IPS DF 6.9 (cell line): Measurements from ENCODE around the gene SPOP.
A peak's percentile ranks its signal among the peaks of the same experiment; 100 is the strongest.

Experiments
- DNase-seq: peaks from one replicate; pipeline ENCODE4 v3.0.0-alpha.2; 2013; ENCODE audit warnings: low read depth, low spot score
- H3K27ac ChIP-seq: one replicate; pipeline ENCODE4 v1.5.1; 2013; ENCODE audit warnings: low read length, control low read depth
- H3K27me3 ChIP-seq: 2 replicates; pipeline ENCODE4 v1.6.1; 2013; ENCODE audit warnings: mild to moderate bottlenecking, low read length; ENCODE audit not compliant: control insufficient read depth, insufficient read depth
- H3K36me3 ChIP-seq: 2 replicates; pipeline ENCODE4 v1.6.1; 2013; ENCODE audit warnings: low read length; ENCODE audit not compliant: control insufficient read depth, insufficient read depth
- H3K4me1 ChIP-seq: 2 replicates; pipeline ENCODE4 v1.6.1; 2013; ENCODE audit warnings: low read length; ENCODE audit not compliant: control insufficient read depth, insufficient read depth
- H3K4me3 ChIP-seq: 2 replicates; pipeline ENCODE4 v1.5.1; 2013; ENCODE audit warnings: mild to moderate bottlenecking, low read length
- H3K9me3 ChIP-seq: 2 replicates; pipeline ENCODE4 v1.6.1; 2013; ENCODE audit warnings: low read length, inconsistent platforms; ENCODE audit not compliant: control insufficient read depth, insufficient read depth
- WGBS: extraction: QIAGEN DNeasy Blood & Tissue Kit; methylation state at CpG from one replicate; pipeline ENCODE4 v1.1.7; 2013; ENCODE audit warnings: mixed read lengths, missing lambda C conversion rate; ENCODE audit not compliant: insufficient read length, insufficient coverage; 5-methylcytosine and 5-hydroxymethylcytosine counted together

The SPOP gene

GRCh38 chr17:49708515-49709183 is 30.8 kb upstream of the SPOP start:
- no peak overlapping the region for H3K4me3 ChIP-seq
- no peaks in the 10 kb centered on the region for H3K4me1 ChIP-seq
- no peak overlapping the region for H3K27ac ChIP-seq
- H3K9me3 ChIP-seq = no peaks in the 10 kb centered on the region
- DNase-seq = no peak
- peaks cover 7% of the 10 kb centered on the region; the same call in 1 of the 2 replicates for H3K36me3 ChIP-seq
- no CpG with 5 or more reads among the region's 15 CpGs for WGBS
- H3K27me3 ChIP-seq = no peaks in the 10 kb centered on the region; the same call in 1 of the 2 replicates

GRCh38 chr17:49707608-49708514 is 30.0 kb upstream of the SPOP start, which contains the start of gene SLC35B1:
TSS of gene SLC35B1 (minus strand) at chr17:49707964. CDS start at chr17:49707833, 131 bp downstream.
- Histone ChIP-seq H3K9me3 (no peaks in the 10 kb centered on the region), H3K27ac (no peak within 1 kb of the TSS), H3K4me3 (peak within 1 kb of the TSS; percentile 66), H3K36me3 (peaks cover 11% of the 10 kb centered on the region), H3K4me1 (no peaks in the 10 kb centered on the region), H3K27me3 (no peaks in the 10 kb centered on the region)
- no CpG with 5 or more reads among the region's 53 CpGs for WGBS
- peak; percentile 98 for DNase-seq

- H3K36me3 ChIP-seq = peaks cover 13% of the 10 kb centered on the region
- no peak for DNase-seq
- no CpG with 5 or more reads among the region's 12 CpGs for WGBS
- peak overlapping the region; percentile 66 for H3K4me3 ChIP-seq
- no peaks in the 10 kb centered on the region for H3K27me3 ChIP-seq
- no peaks in the 10 kb centered on the region for H3K4me1 ChIP-seq
- no peak overlapping the region for H3K27ac ChIP-seq
- H3K9me3 ChIP-seq = no peaks in the 10 kb centered on the region
Measured at GRCh38 chr17:49707246-49707607, 29.3 kb upstream of the SPOP start.

GRCh38 chr17:49705254-49705653 is 27.4 kb upstream of the SPOP start:
- Histone ChIP-seq H3K4me3 (no peak overlapping the region), H3K4me1 (no peaks in the 10 kb centered on the region), H3K27ac (no peak overlapping the region), H3K36me3 (peaks cover 9% of the 10 kb centered on the region), H3K9me3 (no peaks in the 10 kb centered on the region), H3K27me3 (no peaks in the 10 kb centered on the region)
- DNase-seq = no peak

GRCh38 chr17:49703557-49704277 is 25.8 kb upstream of the SPOP start:
- Histone ChIP-seq H3K4me1 (no peaks in the 10 kb centered on the region), H3K4me3 (no peak overlapping the region), H3K36me3 (peaks cover 9% of the 10 kb centered on the region), H3K27ac (no peak overlapping the region), H3K9me3 (no peaks in the 10 kb centered on the region), H3K27me3 (no peaks in the 10 kb centered on the region)
- no peak for DNase-seq
- WGBS = no CpG with 5 or more reads among the region's 6 CpGs

GRCh38 chr17:49700960-49701359 is 23.1 kb upstream of the SPOP start:
- Histone ChIP-seq H3K27me3 (no peaks in the 10 kb centered on the region), H3K4me3 (no peak overlapping the region), H3K9me3 (no peaks in the 10 kb centered on the region), H3K27ac (no peak overlapping the region), H3K36me3 (peaks cover 9% of the 10 kb centered on the region), H3K4me1 (no peaks in the 10 kb centered on the region)
- WGBS = no CpG with 5 or more reads among the region's 6 CpGs
- no peak for DNase-seq

- Histone ChIP-seq H3K36me3 (peaks cover 9% of the 10 kb centered on the region), H3K4me1 (no peaks in the 10 kb centered on the region), H3K4me3 (no peak overlapping the region), H3K27me3 (no peaks in the 10 kb centered on the region), H3K27ac (no peak overlapping the region), H3K9me3 (no peaks in the 10 kb centered on the region)
- DNase-seq = no peak
- WGBS = no CpG with 5 or more reads among the region's 8 CpGs
Measured at GRCh38 chr17:49699966-49700575, 22.2 kb upstream of the SPOP start.

GRCh38 chr17:49698005-49698404 is 20.1 kb upstream of the SPOP start:
- WGBS = no CpG with 5 or more reads among the region's 6 CpGs
- DNase-seq = no peak
- Histone ChIP-seq H3K27ac (no peak overlapping the region), H3K4me3 (no peak overlapping the region), H3K27me3 (no peaks in the 10 kb centered on the region), H3K9me3 (no peaks in the 10 kb centered on the region), H3K36me3 (peaks cover 6% of the 10 kb centered on the region), H3K4me1 (no peaks in the 10 kb centered on the region)

GRCh38 chr17:49696233-49696761 is 18.4 kb upstream of the SPOP start:
- H3K4me1 ChIP-seq = no peaks in the 10 kb centered on the region
- peaks cover 2% of the 10 kb centered on the region; the same call in 1 of the 2 replicates for H3K36me3 ChIP-seq
- H3K27ac ChIP-seq = no peak overlapping the region
- no peak for DNase-seq
- no peaks in the 10 kb centered on the region for H3K9me3 ChIP-seq
- H3K27me3 ChIP-seq = no peaks in the 10 kb centered on the region
- WGBS = no CpG with 5 or more reads among the region's 8 CpGs
- H3K4me3 ChIP-seq = no peak overlapping the region
